SJCRH30 (cell line): ENCODE data around the gene AFF1. TPM values are rescaled to one million over a fixed set of nuclear protein-coding genes. Genes with fewer than 3 reads are reported as not detected.
"Not testable (repeated sequence)": the region's sequence is repeated elsewhere in the genome, so short reads cannot be mapped to it uniquely, and the experiment has no call there.

Source experiments
- DNase-seq, 2 experiments: peaks; one replicate each; pipeline ENCODE4 v3.0.0-alpha.2; 2015 to 2020
- H3K27ac ChIP-seq: fragments of 250-450 bp; sonication (Bioruptor Pico); 2 replicates; pipeline ENCODE4 v1.5.1; 2020; ENCODE audit warnings: mild to moderate bottlenecking, moderate library complexity
- H3K27me3 ChIP-seq: fragments of 250-450 bp; sonication (Bioruptor Pico); 2 replicates; pipeline ENCODE4 v1.5.1; 2020; ENCODE audit warnings: mild to moderate bottlenecking, moderate library complexity
- H3K36me3 ChIP-seq: fragments of 250-450 bp; sonication (Bioruptor Pico); 2 replicates; pipeline ENCODE4 v1.5.1; 2020; ENCODE audit warnings: mild to moderate bottlenecking, moderate library complexity
- H3K4me1 ChIP-seq: fragments of 250-450 bp; sonication (Bioruptor Pico); 2 replicates; pipeline ENCODE4 v1.5.1; 2020; ENCODE audit warnings: mild to moderate bottlenecking, moderate library complexity
- H3K4me3 ChIP-seq: fragments of 250-450 bp; sonication (Bioruptor Pico); 2 replicates; pipeline ENCODE4 v1.5.1; 2020; ENCODE audit warnings: mild to moderate bottlenecking, moderate library complexity
- H3K9me3 ChIP-seq: fragments of 250-450 bp; sonication (Bioruptor Pico); replicated peaks from 2 replicates; pipeline ENCODE4 v1.5.1; 2020; ENCODE audit warnings: mild to moderate bottlenecking, moderate library complexity
- total RNA-seq: library from RNA; depleted of rRNA; stranded (reverse); fragments of >200 nt; shearing (Covaris generic); gene quantifications from 2 replicates; pipeline ENCODE4 v1.2.3, GENCODE V29; 2014

The AFF1 gene
- total RNA-seq, 1 experiment from 2014 or later, result 16.1 TPM

- no peaks in the 10 kb centered on the region for H3K27me3 ChIP-seq
- H3K4me3 ChIP-seq, result no peak overlapping the region
- no peaks in the 10 kb centered on the region for H3K4me1 ChIP-seq
- no peaks in the 10 kb centered on the region for H3K9me3 ChIP-seq
- DNase-seq, result no peak
- H3K27ac ChIP-seq, result no peak overlapping the region
- H3K36me3 ChIP-seq, result no peaks in the 10 kb centered on the region
These were observed 147.0 kb downstream of the AFF1 start for GRCh38 chr4:87081826-87082225.

- not testable (repeated sequence) for H3K9me3 ChIP-seq, H3K27me3 ChIP-seq, H3K27ac ChIP-seq
These were observed 150.9 kb downstream of the AFF1 start for GRCh38 chr4:87085732-87086131.

GRCh38 chr4:87086143-87086805 is 151.5 kb downstream of the AFF1 start:
- Histone ChIP-seq H3K4me1 (no peaks in the 10 kb centered on the region), H3K27ac (no peak overlapping the region), H3K4me3 (no peak overlapping the region), H3K36me3 (no peaks in the 10 kb centered on the region), H3K9me3 (no peaks in the 10 kb centered on the region), H3K27me3 (no peaks in the 10 kb centered on the region)
- DNase-seq, result no peak

More at GRCh38 chr4:87085732-87086131, 150.9 kb downstream of the AFF1 start:
- DNase-seq, H3K4me1 ChIP-seq, H3K4me3 ChIP-seq, H3K36me3 ChIP-seq: not testable (repeated sequence)

GRCh38 chr4:87087015-87087414 is 152.2 kb downstream of the AFF1 start:
- H3K36me3 ChIP-seq, result no peaks in the 10 kb centered on the region
- DNase-seq, result no peak
- no peaks in the 10 kb centered on the region for H3K27me3 ChIP-seq
- no peak overlapping the region for H3K4me3 ChIP-seq
- no peaks in the 10 kb centered on the region for H3K9me3 ChIP-seq
- no peaks in the 10 kb centered on the region for H3K4me1 ChIP-seq
- H3K27ac ChIP-seq, result no peak overlapping the region

GRCh38 chr4:87087420-87087819 is 152.6 kb downstream of the AFF1 start:
- Histone ChIP-seq H3K36me3 (no peaks in the 10 kb centered on the region), H3K4me1 (no peaks in the 10 kb centered on the region), H3K27ac (no peak overlapping the region), H3K27me3 (no peaks in the 10 kb centered on the region), H3K4me3 (no peak overlapping the region), H3K9me3 (no peaks in the 10 kb centered on the region)
- no peak for DNase-seq

DNA sequence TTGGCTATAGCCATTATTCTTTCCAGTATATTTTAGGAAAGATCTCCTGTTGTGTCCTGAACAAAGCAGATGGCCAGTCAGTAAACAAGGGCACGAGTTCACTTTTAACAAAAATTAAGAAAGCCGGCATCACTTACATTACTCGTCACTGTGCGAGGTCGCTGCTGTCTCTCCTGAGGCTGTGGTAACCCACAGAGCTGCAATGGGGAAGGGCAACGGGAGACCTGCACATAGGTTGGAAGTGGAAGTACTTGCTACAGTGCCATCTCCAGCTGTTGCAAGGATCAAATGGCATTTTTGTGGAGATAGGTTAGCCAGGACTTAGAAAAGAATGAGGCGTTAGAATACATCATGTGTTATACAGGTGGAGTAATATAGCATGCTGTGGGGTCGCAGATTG is 153.4 kb downstream of the AFF1 start:
- Histone ChIP-seq H3K27me3 (no peaks in the 10 kb centered on the region), H3K4me3 (no peak overlapping the region), H3K36me3 (no peaks in the 10 kb centered on the region), H3K9me3 (no peaks in the 10 kb centered on the region), H3K4me1 (no peaks in the 10 kb centered on the region), H3K27ac (no peak overlapping the region)
- DNase-seq, result no peak

DNA sequence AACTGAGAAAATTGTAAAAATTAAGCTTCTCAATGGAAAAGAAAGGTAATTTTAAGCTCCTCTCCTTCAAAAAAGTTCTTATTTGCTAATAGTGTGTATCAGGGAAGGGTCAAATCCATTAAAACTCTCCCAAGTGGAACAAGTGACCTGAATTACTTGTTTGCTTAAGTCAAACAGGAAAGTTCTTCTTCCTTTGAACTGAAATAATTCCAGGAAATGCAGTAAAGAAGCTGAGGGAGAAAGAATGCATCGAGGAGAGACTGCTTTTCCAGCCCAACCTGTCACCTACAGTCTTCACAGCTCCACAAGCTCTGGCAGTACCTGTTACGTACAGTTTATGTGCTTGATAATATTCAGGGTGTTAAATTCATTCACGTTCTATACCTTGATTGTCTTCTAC is 154.6 kb downstream of the AFF1 start:
- no peaks in the 10 kb centered on the region for H3K9me3 ChIP-seq
- no peaks in the 10 kb centered on the region for H3K4me1 ChIP-seq
- H3K36me3 ChIP-seq, result no peaks in the 10 kb centered on the region
- H3K27me3 ChIP-seq, result no peaks in the 10 kb centered on the region
- no peak overlapping the region for H3K4me3 ChIP-seq
- DNase-seq, result no peak
- no peak overlapping the region for H3K27ac ChIP-seq

- no peak for DNase-seq
- no peaks in the 10 kb centered on the region for H3K36me3 ChIP-seq
- H3K27me3 ChIP-seq, result no peaks in the 10 kb centered on the region
- H3K4me3 ChIP-seq, result no peak overlapping the region
- H3K9me3 ChIP-seq, result no peaks in the 10 kb centered on the region
- no peaks in the 10 kb centered on the region for H3K4me1 ChIP-seq
- no peak overlapping the region for H3K27ac ChIP-seq
These were observed 155.5 kb downstream of the AFF1 start for GRCh38 chr4:87090305-87090704.

- no peaks in the 10 kb centered on the region for H3K9me3 ChIP-seq
- peak; percentile 32 to 54 for DNase-seq
- no peaks in the 10 kb centered on the region for H3K36me3 ChIP-seq
- H3K4me1 ChIP-seq, result no peaks in the 10 kb centered on the region
- no peak overlapping the region for H3K27ac ChIP-seq
- no peaks in the 10 kb centered on the region for H3K27me3 ChIP-seq
- no peak overlapping the region for H3K4me3 ChIP-seq
These were observed 157.8 kb downstream of the AFF1 start for GRCh38 chr4:87092389-87093141.

DNA sequence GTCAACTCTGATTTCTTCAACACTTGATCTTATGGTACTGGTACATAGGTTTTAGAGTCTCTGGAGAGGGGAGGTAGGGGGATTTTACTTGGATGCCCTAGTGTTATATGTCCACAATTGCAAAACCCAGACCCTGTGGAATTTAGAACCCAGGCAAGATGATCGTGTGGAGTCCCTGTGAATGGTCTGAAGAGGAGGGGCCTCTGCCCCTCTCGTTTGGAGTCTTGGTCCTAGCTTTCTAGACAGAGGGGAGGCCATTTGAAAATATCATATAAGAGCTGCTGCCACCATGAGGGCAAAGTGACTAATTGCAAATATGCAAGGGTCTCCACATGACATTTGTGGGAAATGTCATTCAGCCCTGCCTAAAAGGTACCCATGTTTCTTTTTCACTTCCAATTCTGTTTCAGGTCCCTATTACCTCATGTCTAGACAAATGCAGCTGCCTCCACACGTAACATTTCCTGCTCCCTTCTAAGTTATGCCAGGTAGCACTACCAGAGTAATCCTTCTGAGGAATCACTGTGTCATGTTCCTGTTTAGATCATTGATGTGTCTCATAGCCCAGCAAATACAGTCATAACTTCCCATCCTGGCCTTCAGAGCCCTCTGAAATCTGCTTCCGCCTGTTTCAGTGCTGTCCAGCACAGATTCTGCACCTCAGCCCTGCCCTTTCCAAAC is 158.8 kb downstream of the AFF1 start:
- no peaks in the 10 kb centered on the region for H3K36me3 ChIP-seq
- DNase-seq, result peak; percentile 65 to 85
- H3K27me3 ChIP-seq, result no peaks in the 10 kb centered on the region
- H3K27ac ChIP-seq, result no peak overlapping the region
- no peak overlapping the region for H3K4me3 ChIP-seq
- no peaks in the 10 kb centered on the region for H3K9me3 ChIP-seq
- no peaks in the 10 kb centered on the region for H3K4me1 ChIP-seq

DNA sequence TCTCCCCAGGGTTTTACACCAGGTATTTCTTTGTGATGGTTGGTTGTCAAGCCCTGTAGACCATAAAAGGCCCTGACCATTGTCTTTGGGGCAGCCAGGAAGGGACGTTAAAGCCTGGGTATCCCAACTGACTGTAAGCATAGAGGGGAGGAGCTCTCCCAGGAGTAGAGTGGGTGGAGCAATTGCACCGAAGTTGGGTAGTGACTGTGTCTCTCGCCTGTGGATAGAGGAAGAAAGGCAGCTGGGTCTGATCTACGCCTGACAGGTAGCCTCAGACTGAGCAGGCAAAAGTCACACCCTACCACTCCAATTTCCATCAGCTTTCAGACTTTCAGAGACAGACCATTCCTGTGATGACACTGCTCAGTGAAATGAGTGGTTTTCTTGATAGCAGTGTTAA is 162.3 kb downstream of the AFF1 start:
- no peak overlapping the region for H3K4me3 ChIP-seq
- H3K9me3 ChIP-seq, result no peaks in the 10 kb centered on the region
- no peaks in the 10 kb centered on the region for H3K4me1 ChIP-seq
- no peaks in the 10 kb centered on the region for H3K27me3 ChIP-seq
- no peaks in the 10 kb centered on the region for H3K36me3 ChIP-seq
- no peak for DNase-seq
- H3K27ac ChIP-seq, result no peak overlapping the region

GRCh38 chr4:87100168-87100567 is 165.4 kb downstream of the AFF1 start:
- Histone ChIP-seq H3K36me3 (no peaks in the 10 kb centered on the region), H3K27me3 (no peaks in the 10 kb centered on the region), H3K27ac (no peak overlapping the region), H3K4me1 (peaks cover 7% of the 10 kb centered on the region), H3K4me3 (no peak overlapping the region), H3K9me3 (no peaks in the 10 kb centered on the region)
- no peak for DNase-seq

GRCh38 chr4:87101543-87102199 is 166.9 kb downstream of the AFF1 start:
- no peaks in the 10 kb centered on the region for H3K27me3 ChIP-seq
- peaks cover 7% of the 10 kb centered on the region for H3K4me1 ChIP-seq
- no peaks in the 10 kb centered on the region for H3K9me3 ChIP-seq
- H3K4me3 ChIP-seq, result no peak overlapping the region
- H3K36me3 ChIP-seq, result no peaks in the 10 kb centered on the region
- H3K27ac ChIP-seq, result no peak overlapping the region
- no peak for DNase-seq

DNA sequence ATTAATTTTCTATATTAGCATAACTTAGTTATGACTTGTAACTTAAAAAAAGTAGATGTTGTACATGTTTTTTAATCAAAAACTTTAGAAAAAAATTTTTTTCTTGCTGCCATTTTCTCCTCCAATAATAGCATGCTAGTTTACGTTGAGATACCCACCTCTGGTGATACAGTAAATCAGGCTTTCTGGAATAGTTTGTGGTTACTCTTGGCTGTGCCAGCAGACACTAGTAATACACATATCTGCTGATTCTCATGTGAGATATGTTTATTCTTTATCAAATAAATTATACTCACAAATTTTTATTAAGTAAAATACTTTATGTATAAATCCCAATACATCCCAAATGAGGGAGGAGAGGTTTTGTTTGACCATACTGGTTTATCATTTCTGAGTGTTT is 168.3 kb downstream of the AFF1 start:
- Histone ChIP-seq H3K36me3 (no peaks in the 10 kb centered on the region), H3K27me3 (no peaks in the 10 kb centered on the region), H3K9me3 (no peaks in the 10 kb centered on the region), H3K27ac (no peak overlapping the region), H3K4me3 (no peak overlapping the region), H3K4me1 (peaks cover 16% of the 10 kb centered on the region)
- DNase-seq, result no peak

GRCh38 chr4:87103691-87104187 is 168.9 kb downstream of the AFF1 start:
- no peak for DNase-seq
- no peaks in the 10 kb centered on the region for H3K9me3 ChIP-seq
- H3K4me3 ChIP-seq, result no peak overlapping the region
- H3K27ac ChIP-seq, result no peak overlapping the region
- H3K36me3 ChIP-seq, result 0 out of 2 replicates have a peak, but pooled peaks cover 3% of the 10 kb centered on the region
- H3K27me3 ChIP-seq, result no peaks in the 10 kb centered on the region
- H3K4me1 ChIP-seq, result peaks cover 22% of the 10 kb centered on the region
